Activated CD8-positive, alpha-beta memory T cell treated with anti-CD3 and anti-CD28 coated beads for 24 hours (primary cell): ENCODE measurements around the gene RNF128.
"Not testable (repeated sequence)": the region's sequence is repeated elsewhere in the genome, so short reads cannot be mapped to it uniquely, and the experiment has no call there.

Experiments used
- DNase-seq: peaks from one replicate; pipeline ENCODE4 v3.0.0-alpha.2; 2020

RNF128 gene

DNA sequence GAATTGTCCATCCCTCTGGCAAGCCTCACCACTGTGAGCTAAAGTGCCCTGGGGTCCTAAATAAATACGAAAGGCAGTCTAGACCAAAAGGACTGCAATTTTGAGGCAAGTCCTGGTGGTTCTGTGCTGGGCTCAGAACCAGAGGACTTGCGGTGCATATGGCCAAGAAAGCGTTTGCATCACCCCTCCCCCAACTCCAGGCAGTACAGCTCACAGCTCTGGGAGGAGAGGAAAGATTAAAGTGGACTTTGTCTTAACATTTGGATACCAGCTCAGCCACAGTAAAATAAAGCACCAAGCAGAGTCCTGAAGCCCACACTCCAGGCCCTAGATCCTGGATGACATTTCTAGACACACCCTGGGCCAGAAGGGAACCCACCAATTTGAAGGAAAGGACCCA is 24.9 kb downstream of the RNF128 start:
- DNase-seq: no peak

DNA sequence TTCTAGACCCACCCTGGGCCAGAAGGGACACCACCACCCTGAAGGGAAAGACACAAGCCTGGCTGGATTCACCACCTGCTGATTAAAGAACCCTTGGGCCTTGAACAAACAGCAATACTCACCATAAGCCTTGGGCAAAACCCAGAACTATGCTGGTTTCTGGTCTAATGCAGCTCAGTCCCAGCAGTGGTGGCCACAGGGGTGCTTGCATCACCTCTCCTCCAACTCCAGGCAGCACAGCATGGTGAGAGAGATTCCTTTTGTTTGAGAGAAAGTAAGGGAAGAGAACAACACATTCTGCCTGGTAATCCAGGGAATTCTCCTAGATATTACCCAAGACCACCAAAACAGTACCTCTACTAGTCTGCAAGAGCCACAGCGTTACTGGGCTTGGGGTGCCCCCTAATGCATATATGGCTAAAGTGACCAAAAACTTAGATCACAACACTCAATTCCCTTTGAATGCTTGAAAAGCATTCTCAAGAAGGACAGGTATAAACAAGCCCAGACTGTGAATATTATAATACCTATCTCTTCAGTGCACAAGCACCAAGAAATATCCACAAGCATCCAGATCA is 25.7 kb downstream of the RNF128 start:
- DNase-seq: no peak

DNA sequence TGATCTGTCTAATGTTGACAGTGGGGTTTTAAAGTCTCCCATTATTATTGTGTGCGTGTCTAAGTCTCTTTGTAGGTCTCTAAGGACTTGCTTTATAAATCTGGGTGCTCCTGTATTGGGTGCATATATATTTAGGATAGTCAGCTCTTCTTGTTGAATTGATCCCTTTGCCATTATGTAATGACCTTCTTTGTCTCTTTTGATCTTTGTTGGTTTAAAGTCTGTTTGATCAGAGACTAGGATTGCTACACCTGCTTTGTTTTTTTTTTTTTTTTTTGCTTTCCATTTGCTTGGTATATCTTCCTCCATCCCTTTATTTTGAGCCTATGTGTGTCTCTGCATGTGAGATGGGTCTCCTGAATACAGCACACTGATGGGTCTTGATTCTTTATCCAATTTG is 42.8 kb downstream of the RNF128 start:
- not testable (repeated sequence) for DNase-seq

- DNase-seq: no peak
Measured at GRCh38 chrX:106774981-106775380, 48.5 kb downstream of the RNF128 start.

DNA sequence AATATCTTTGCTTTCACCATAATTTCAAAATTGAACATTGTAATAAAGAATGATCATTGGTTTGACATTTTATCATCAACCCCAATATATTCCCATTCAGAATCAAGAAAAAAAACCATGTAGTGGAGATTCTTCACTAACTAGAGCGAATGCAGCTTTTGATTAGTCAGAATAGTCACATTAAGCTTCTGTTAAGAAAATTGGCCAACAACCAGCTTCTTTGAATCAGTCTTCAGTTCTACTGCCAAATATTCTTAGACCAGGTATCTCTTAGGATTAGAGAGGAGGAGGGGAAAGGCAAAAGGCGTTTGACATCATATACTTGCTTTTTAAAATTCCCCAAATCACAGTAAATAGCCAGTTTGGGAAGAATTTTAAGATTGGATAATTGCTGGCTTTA is 53.8 kb downstream of the RNF128 start:
- DNase-seq: no peak

DNA sequence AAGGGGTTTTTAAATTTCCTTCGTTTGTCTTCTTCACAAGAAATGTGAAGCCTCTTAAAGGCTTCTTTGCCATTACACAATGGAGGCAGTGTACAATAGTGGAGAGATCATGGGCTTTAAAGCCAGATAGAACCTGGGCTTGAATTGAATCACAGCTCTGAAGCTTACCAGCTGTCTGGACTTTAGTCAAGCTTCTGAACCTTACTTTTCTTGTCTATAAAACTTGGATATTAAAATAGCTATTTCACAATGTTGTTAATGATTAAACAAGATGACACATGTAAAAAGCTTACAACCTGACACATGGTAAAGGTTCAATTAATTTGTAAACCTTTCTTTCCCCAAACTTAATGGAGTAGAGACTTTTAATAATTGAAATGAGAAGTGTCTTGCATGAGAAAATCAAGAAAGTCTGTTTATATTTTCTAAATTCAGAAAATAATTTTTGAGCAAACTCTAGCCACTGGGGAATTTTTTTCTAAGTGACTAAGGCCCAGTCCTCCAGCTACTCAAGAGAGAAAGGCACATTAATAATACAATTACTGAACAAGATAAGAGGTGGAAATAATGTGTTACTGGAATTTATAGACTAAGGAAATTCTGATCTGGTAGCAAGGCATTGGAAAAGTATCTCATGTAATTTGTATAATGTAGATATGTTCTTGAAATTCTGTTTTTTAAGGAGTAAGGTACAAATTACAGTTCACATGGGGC is 54.3 kb downstream of the RNF128 start:
- DNase-seq: no peak

DNA sequence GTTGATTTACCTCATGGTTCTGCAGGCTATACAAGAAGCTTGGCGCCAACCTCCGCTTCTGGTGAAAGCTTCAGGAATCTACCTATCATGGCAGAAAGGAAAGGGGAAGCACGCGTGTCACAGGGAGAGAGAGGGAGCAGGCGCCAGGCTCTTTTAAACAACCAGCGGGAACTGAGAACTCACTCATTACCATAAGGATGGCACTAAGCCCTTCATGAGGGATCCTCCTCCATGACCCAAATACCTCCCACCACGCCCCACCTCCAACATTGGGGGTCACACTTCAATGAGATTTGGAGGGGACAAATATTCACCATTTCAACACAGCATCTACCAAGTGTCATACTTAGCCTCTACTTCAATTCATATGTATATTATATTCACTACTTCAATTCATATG is 57.2 kb downstream of the RNF128 start:
- DNase-seq: no peak

DNA sequence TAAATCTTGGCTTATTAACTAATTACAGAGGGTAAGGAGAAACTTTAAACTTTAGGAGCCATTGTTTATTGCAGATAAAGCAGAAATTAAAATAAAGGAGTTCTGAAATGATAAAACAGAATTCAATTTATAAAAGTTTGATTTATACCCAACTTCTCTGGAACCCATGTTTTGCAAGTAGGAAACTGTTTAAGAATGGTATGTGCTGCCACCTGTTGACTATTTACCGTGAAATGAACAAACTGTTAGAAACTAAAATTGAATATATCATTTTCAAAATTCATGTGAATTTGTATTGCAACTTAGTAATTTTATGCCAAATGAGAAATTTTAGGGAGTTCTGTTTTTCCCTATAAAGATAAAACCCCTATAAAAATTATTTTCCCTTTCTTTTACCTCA is 65.0 kb downstream of the RNF128 start:
- DNase-seq: no peak

DNA sequence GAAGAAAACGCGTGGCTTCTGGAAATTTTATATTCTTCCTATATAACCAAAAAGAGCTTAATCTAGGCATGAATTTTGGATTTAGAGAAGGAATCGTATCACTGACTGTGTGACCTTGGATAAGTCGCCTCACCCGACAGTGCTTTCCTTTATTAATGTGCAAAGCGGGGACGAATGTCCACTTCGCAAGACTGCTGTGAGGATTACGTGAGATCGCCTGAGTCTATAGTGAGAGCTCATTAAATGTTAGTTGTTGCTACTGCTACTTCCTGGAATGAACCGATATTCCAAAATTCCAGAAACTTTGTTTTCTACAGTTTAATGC is 75.5 kb downstream of the RNF128 start:
- no peak for DNase-seq

GRCh38 chrX:106802388-106803275 is 76.1 kb downstream of the RNF128 start, which contains the start of gene TBC1D8B:
Gene TBC1D8B, plus strand, starts transcription at chrX:106802673. Its CDS starts 181 bp downstream, at chrX:106802854.
- peak; percentile 58 for DNase-seq

GRCh38 chrX:106811131-106811910 is 84.8 kb downstream of the RNF128 start:
- DNase-seq: no peak

DNA sequence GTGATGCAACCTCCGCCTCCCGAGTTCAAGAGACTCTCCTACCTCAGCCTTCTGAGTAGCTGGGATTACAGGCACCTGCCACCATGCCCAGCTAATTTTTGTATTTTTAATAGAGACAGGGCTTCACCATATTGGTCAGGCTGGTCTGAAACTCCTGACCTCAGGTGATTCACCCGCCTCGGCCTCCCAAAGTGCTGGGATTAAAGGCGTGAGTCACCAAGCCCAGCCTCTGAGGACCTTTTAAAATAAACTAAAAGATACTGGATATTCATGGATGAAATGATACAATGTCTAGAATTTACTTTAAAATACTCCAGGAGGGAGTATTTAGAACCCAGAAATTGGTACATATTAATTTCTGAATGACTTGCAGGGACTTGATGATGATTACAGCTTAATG is 86.4 kb downstream of the RNF128 start:
- not testable (repeated sequence) for DNase-seq

DNA sequence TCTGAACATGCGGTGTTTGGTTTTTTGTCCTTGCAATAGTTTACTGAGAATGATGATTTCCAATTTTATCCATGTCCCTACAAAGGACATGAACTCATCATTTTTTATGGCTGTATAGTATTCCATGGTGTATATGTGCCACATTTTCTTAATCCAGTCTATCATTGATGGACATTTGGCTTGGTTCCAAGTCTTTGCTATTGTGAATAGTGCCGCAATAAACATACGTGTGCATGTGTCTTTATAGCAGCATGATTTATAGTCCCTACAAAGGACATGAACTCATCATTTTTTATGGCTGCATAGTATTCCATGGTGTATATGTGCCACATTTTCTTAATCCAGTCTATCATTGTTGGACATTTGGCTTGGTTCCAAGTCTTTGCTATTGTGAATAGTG is 87.6 kb downstream of the RNF128 start:
- DNase-seq: not testable (repeated sequence)
